GM21447 (cell line): ENCODE data around the gene RAD51.
"Not testable (repeated sequence)": the region's sequence is repeated elsewhere in the genome, so short reads cannot be mapped to it uniquely, and the experiment has no call there.

ENCODE experiments used
- ATAC-seq: cut with Tn5 transposase; IDR thresholded peaks from one replicate; pipeline ENCODE4 v1.9.1; 2021; ENCODE audit not compliant: unreplicated experiment

RAD51 gene

GRCh38 chr15:40694688-40695468 lies at the start of gene RAD51:
Gene RAD51, plus strand, starts transcription at chr15:40695174. Its CDS starts 3,585 bp downstream, at chr15:40698759.
- ATAC-seq, result peak; percentile 85

- no peak for ATAC-seq
Observed at GRCh38 chr15:40647523-40647922, 47.5 kb upstream of the RAD51 start.

GRCh38 chr15:40650479-40650878 lies 44.5 kb upstream of the RAD51 start:
- ATAC-seq, result no peak

- no peak for ATAC-seq
Observed at GRCh38 chr15:40660686-40661085, 34.3 kb upstream of the RAD51 start.

- no peak for ATAC-seq
Observed at GRCh38 chr15:40664909-40665308, 30.1 kb upstream of the RAD51 start.

GRCh38 chr15:40676290-40676689 lies 18.7 kb upstream of the RAD51 start:
- ATAC-seq, result not testable (repeated sequence)

GRCh38 chr15:40676906-40677305 lies 18.1 kb upstream of the RAD51 start:
- ATAC-seq, result not testable (repeated sequence)

- ATAC-seq, result no peak
Observed at GRCh38 chr15:40680151-40680550, 14.8 kb upstream of the RAD51 start.

- ATAC-seq, result not testable (repeated sequence)
Observed at GRCh38 chr15:40680959-40681358, 14.0 kb upstream of the RAD51 start.

GRCh38 chr15:40684381-40684780 lies 10.6 kb upstream of the RAD51 start:
- ATAC-seq, result no peak

- no peak for ATAC-seq
Observed at GRCh38 chr15:40685376-40685775, 9.6 kb upstream of the RAD51 start.

- no peak for ATAC-seq
Observed at GRCh38 chr15:40688932-40689799, 5.8 kb upstream of the RAD51 start.

GRCh38 chr15:40691737-40692136 lies 3.2 kb upstream of the RAD51 start:
- ATAC-seq, result no peak

GRCh38 chr15:40693904-40694687 lies 878 bp upstream of the RAD51 start:
- ATAC-seq, result no peak

GRCh38 chr15:40695469-40695890 lies 506 bp downstream of the RAD51 start:
- ATAC-seq, result peak; percentile 33

GRCh38 chr15:40696228-40696627 lies 1.3 kb downstream of the RAD51 start:
- ATAC-seq, result no peak

GRCh38 chr15:40697916-40698315 lies 2.9 kb downstream of the RAD51 start:
- ATAC-seq, result no peak

GRCh38 chr15:40702077-40702476 lies 7.1 kb downstream of the RAD51 start:
- no peak for ATAC-seq

GRCh38 chr15:40706121-40706520 lies 11.1 kb downstream of the RAD51 start:
- no peak for ATAC-seq

- no peak for ATAC-seq
Observed at GRCh38 chr15:40714144-40714543, 19.2 kb downstream of the RAD51 start.

GRCh38 chr15:40716165-40716564 lies 21.2 kb downstream of the RAD51 start:
- ATAC-seq, result no peak
